Right renal cortex interstitium (tissue), 3 donors: ENCODE measurements around the gene PEAK1. TPM values are rescaled to one million over a fixed set of nuclear protein-coding genes. Genes with fewer than 3 reads are reported as not detected.
"Not testable (repeated sequence)": the region's sequence is repeated elsewhere in the genome, so short reads cannot be mapped to it uniquely, and the experiment has no call there.

Experiments
- DNase-seq, 3 donors: peaks; one replicate each; pipeline ENCODE4 v3.0.0-alpha.2; 2013; ENCODE audit warnings: low read depth in 3 of 3, low spot score in 2 of 3
- polyA plus RNA-seq, 3 donors: library from polyadenylated mRNA; unstranded; fragments of 120-200 nt; gene quantifications; one replicate each; pipeline ENCODE4 v1.2.1, GENCODE V29; 2013; ENCODE audit not compliant: insufficient read length in 3 of 3

PEAK1 gene
- polyA plus RNA-seq, 3 donors, result 25.9 to 29.8 (median 28.8) TPM

GRCh38 chr15:77406173-77406759 is 13.6 kb downstream of the PEAK1 start:
- DNase-seq, result not testable (repeated sequence)

GRCh38 chr15:77402740-77403379 is 17.0 kb downstream of the PEAK1 start:
- DNase-seq, result no peak

- no peak for DNase-seq
Observed at GRCh38 chr15:77400258-77400657, 19.6 kb downstream of the PEAK1 start.

GRCh38 chr15:77398927-77399326 is 21.0 kb downstream of the PEAK1 start:
- DNase-seq, result no peak

GRCh38 chr15:77396692-77397091 is 23.2 kb downstream of the PEAK1 start:
- DNase-seq, result no peak

GRCh38 chr15:77395013-77395774 is 24.7 kb downstream of the PEAK1 start:
- no peak for DNase-seq

GRCh38 chr15:77393471-77393840 is 26.4 kb downstream of the PEAK1 start:
- no peak for DNase-seq

GRCh38 chr15:77392762-77393470 is 27.0 kb downstream of the PEAK1 start:
- no peak for DNase-seq

GRCh38 chr15:77391372-77391951 is 28.4 kb downstream of the PEAK1 start:
- no peak for DNase-seq

GRCh38 chr15:77387365-77388105 is 32.4 kb downstream of the PEAK1 start:
- no peak for DNase-seq

GRCh38 chr15:77386626-77387025 is 33.3 kb downstream of the PEAK1 start:
- no peak for DNase-seq

- DNase-seq, result no peak
Observed at GRCh38 chr15:77384589-77385359, 35.1 kb downstream of the PEAK1 start.

- DNase-seq, result no peak
Observed at GRCh38 chr15:77384086-77384485, 35.8 kb downstream of the PEAK1 start.

- DNase-seq, result no peak
Observed at GRCh38 chr15:77380033-77380432, 39.9 kb downstream of the PEAK1 start.

GRCh38 chr15:77376770-77377169 is 43.1 kb downstream of the PEAK1 start:
- DNase-seq, result no peak

- no peak for DNase-seq
Observed at GRCh38 chr15:77375133-77375532, 44.8 kb downstream of the PEAK1 start.

- DNase-seq, result no peak
Observed at GRCh38 chr15:77373441-77373840, 46.5 kb downstream of the PEAK1 start.

- no peak for DNase-seq
Observed at GRCh38 chr15:77371850-77372563, 47.9 kb downstream of the PEAK1 start.

GRCh38 chr15:77370580-77370979 is 49.3 kb downstream of the PEAK1 start:
- DNase-seq, result no peak
